ENCODE results near the gene EYA4. TPM values are rescaled to one million over a fixed set of nuclear protein-coding genes. Genes with fewer than 3 reads are reported as not detected.

The EYA4 gene
- total RNA-seq, 2 experiments from 2014 or later = not detected

DNA sequence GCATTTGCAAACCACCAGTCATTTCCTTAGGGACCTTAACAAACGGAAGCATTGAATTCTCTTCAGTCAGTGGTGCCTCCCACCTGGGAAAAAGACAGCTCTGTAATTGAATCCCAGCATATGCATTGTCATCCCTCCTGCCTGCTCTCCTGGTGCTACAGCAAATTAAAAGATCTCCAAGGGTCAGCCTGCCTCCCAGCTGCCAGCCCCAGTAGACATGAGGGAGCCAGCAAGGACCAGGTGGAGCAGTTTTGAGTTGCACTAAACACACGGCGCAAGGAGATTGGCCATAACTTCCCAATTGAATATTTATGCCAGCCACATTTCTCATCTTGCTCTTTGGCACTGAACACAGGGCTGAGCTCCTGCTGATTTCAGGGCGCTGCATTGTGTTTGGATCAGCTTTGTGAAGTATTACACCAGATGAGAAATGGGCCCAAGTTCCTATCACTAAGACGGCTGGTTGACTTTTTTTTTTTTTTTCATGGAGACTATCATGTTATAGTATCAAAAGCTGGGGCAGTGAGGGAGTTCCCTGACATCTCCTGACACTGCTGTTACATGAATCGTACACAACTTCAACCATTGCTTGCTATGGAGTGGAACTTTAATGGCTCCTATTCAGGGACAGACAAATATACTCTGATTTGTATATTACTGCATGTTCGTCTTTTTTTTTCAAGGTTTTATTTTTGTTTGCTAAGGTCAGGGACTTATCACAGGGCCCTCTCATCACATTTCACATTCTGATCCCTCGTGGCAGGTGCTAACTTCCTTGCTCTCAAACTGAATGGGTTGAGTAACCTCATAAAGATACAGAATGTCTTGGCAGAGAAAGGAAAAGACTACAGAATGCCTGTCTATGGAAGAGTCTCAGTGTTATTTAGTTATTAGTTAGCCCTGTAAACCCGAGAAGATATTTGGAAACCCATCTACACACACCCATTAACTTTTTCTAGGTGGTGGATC lies 191.1 kb downstream of the EYA4 start:
- no peaks in the 10 kb centered on the region for H3K79me2 ChIP-seq (ENCODE audit: insufficient read depth, low read depth, low read length)

DNA sequence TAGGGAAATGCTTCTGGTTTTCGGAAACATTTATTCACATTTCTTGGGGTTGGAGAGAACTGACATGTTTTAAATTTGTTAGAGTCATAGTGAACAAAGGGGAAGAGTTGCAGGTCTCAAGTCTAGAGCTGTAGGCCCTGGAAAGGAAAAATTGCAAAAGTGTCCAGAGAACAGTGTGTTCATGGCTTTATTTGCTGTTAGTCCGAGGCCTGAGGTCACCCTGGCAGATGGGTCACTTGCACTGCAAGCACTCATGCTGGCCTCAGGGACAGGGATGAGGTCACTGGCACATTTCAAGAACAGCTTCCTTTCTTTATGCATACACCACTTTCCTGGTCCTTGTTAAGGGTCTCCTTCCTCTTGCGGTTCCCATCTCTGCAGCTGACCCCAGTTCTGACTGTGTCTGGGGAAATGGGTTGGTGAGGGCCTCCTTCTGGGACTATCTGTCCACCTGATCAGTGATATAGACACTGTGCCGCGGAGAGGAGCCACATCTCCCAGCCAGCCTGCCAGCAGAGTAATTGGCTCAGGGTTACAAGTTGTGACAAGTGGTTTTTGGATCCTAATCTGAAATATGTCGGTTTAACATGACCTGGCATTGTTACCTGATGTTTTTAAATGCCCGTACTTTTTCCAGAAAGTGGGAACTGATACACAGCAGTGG lies 194.0 kb downstream of the EYA4 start:
- no peak for TF ChIP-seq EZH2phosphoT487 (IDR thresholded peaks at IDR 0.05; ENCODE audit: borderline replicate concordance, low read depth, low read length)
- TF ChIP-seq, protein P1, sequence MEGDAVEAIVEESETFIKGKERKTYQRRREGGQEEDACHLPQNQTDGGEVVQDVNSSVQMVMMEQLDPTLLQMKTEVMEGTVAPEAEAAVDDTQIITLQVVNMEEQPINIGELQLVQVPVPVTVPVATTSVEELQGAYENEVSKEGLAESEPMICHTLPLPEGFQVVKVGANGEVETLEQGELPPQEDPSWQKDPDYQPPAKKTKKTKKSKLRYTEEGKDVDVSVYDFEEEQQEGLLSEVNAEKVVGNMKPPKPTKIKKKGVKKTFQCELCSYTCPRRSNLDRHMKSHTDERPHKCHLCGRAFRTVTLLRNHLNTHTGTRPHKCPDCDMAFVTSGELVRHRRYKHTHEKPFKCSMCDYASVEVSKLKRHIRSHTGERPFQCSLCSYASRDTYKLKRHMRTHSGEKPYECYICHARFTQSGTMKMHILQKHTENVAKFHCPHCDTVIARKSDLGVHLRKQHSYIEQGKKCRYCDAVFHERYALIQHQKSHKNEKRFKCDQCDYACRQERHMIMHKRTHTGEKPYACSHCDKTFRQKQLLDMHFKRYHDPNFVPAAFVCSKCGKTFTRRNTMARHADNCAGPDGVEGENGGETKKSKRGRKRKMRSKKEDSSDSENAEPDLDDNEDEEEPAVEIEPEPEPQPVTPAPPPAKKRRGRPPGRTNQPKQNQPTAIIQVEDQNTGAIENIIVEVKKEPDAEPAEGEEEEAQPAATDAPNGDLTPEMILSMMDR (conservative IDR thresholded peaks at IDR 0.05; ENCODE audit: low read length) = no peak
- H3K27ac ChIP-seq (ENCODE audit: low read depth, low read length, poor library complexity, severe bottlenecking) = no peak overlapping the region
- H3K4me2 ChIP-seq (ENCODE audit: low read length) = no peak overlapping the region
- no peaks in the 10 kb centered on the region for H4K20me1 ChIP-seq (ENCODE audit: insufficient read depth, low read length)
- no peaks in the 10 kb centered on the region for H3K9me3 ChIP-seq (ENCODE audit: low read length)
- no peaks in the 10 kb centered on the region for H3K4me1 ChIP-seq (ENCODE audit: insufficient read depth, low read length, poor library complexity, severe bottlenecking)
- DNase-seq (ENCODE audit: low spot score) = no peak
- CTCF ChIA-PET (ENCODE audit: unreplicated experiment) = no interaction called here
- intact Hi-C loops (cut with micrococcal nuclease; ENCODE audit: unreplicated experiment) = no loop called here
- no peaks in the 10 kb centered on the region for H3K79me2 ChIP-seq (ENCODE audit: insufficient read depth, low read depth, low read length)
- no peak overlapping the region for H3K4me3 ChIP-seq (ENCODE audit: low read depth, low read length, poor library complexity, severe bottlenecking)
- no TSS peak for BruUV-seq (replicated peaks)
- no peaks in the 10 kb centered on the region for H3K36me3 ChIP-seq (ENCODE audit: insufficient read depth, low read length)
- H2AFZ ChIP-seq (ENCODE audit: low read length) = no peak overlapping the region
- POLR2A ChIA-PET = no interaction called here
- no peaks in the 10 kb centered on the region for H3K9me2 ChIP-seq (ENCODE audit: insufficient read depth, low read length)

More for the DNA sequence above, 191.1 kb downstream of the EYA4 start:
- Histone ChIP-seq H3K4me2 (ENCODE audit: low read length) (no peak overlapping the region), H3K4me3 (ENCODE audit: low read depth, low read length, poor library complexity, severe bottlenecking) (no peak overlapping the region), H4K20me1 (ENCODE audit: insufficient read depth, low read length) (no peaks in the 10 kb centered on the region), H2AFZ (ENCODE audit: low read length) (no peak overlapping the region), H3K9me3 (ENCODE audit: low read length) (no peaks in the 10 kb centered on the region), H3K27ac (ENCODE audit: low read depth, low read length, poor library complexity, severe bottlenecking) (no peak overlapping the region), H3K9me2 (ENCODE audit: insufficient read depth, low read length) (no peaks in the 10 kb centered on the region), H3K36me3 (ENCODE audit: insufficient read depth, low read length) (no peaks in the 10 kb centered on the region), H3K4me1 (ENCODE audit: insufficient read depth, low read length, poor library complexity, severe bottlenecking) (no peaks in the 10 kb centered on the region)
- no peak for DNase-seq (ENCODE audit: low spot score)
- TF ChIP-seq EZH2phosphoT487 (IDR thresholded peaks at IDR 0.05; ENCODE audit: borderline replicate concordance, low read depth, low read length) = no peak
- TF ChIP-seq, protein P1 (conservative IDR thresholded peaks at IDR 0.05; ENCODE audit: low read length) = no peak
- CTCF ChIA-PET (ENCODE audit: unreplicated experiment) = no interaction called here
- POLR2A ChIA-PET = interaction anchor here (0.6 to 1.3 kb wide), 3 partner anchors 9 to 170 kb away, joined by 3 to 4 read pairs (median 3); no protein-coding TSS in a partner anchor
- intact Hi-C loops (cut with micrococcal nuclease; ENCODE audit: unreplicated experiment) = no loop called here
- BruUV-seq (replicated peaks) = no TSS peak

All from OCI-LY7 (cell line).